Measurements from ENCODE around the gene TTC12. TPM values are rescaled to one million over a fixed set of nuclear protein-coding genes. Genes with fewer than 3 reads are reported as not detected.
A peak's percentile ranks its signal among the peaks of the same experiment; 100 is the strongest.

TTC12 gene
- total RNA-seq, 2 experiments from 2014 or later, result 14.5 to 16.4 TPM

DNA sequence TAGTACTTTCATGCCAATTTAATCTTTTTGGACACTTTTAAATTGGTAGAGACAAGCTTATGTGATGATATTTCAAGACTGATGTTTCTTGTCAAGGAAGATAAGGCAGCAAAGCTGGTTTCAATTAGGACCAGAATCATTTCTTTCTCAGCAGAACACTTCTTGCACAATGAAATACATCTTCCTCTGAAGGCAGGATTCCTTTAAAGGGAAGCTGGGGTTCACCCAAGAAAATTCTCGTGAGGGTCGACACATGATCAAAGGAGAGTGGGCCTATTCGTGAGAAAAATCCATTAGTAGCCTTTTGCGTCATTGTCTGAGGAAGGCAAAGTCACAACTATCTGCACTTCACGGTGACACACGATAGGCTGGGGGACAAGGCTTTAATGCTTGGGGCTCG, 17.6 kb downstream of the TTC12 start:
- Mint-ChIP-seq H3K9me3 (no peaks in the 10 kb centered on the region), H3K27me3 (no peaks in the 10 kb centered on the region), H3K27ac (no peak overlapping the region), H3K4me3 (no peak overlapping the region), H3K36me3 (peaks cover 27% of the 10 kb centered on the region), H3K4me1 (peaks cover 13% of the 10 kb centered on the region)
- no peak for DNase-seq

DNA sequence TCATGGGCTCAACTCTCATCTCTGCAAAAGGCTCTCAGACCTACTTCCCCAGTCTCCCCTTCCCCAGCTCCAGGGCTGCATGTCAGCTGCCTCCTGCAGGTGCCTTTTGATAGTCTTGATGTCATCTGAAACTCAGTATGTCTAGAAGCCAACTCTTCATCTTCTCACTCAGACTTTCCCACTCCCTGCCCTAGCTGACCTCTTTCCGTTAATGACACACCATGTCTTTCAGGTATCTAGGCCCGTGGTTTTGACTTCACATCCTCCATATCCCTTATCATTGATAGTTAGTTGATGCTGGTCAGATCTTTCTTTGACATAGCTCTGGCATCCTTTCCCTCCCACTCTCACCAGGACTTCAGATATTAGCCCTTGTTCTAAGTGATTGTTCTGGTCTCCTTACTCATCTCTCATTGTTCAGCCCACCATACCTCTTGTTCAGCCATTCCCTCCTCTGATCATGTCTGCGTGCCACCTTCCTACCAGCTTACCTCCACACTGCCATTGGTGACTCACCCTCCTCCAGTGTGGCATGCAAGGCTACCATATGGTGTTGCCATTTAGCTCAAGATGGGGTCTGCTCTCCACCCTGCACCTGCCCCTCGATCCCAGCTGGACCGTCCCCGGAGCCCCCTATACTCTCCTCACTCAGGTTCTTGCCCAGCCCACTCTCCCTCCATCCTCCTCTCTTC, 18.4 kb downstream of the TTC12 start:
- Mint-ChIP-seq H3K27me3 (no peaks in the 10 kb centered on the region), H3K36me3 (peaks cover 28% of the 10 kb centered on the region), H3K9me3 (no peaks in the 10 kb centered on the region), H3K4me3 (no peak overlapping the region), H3K27ac (peak overlapping the region; percentile 13), H3K4me1 (peaks cover 13% of the 10 kb centered on the region)
- no peak for DNase-seq

DNA sequence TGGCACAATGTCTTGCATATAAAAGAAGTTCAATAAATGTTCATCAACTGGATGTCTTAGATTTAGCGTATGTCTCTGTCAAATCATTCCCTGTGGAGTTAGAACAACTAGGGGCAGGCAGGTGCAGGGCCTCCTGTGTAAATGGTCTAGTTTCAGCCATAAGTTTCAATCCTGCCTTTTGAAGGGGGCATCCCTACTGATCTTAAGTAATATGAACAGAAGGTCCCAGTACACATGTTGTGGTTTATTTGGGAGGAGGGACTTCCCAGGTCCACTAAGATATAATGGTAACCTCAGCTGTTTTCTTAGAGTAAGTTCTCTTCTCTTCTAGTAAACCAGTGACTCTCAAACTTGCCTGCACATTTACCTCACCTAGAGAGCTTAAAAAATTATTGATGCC, 19.8 kb downstream of the TTC12 start:
- H3K27ac Mint-ChIP-seq, result no peak overlapping the region
- no peak overlapping the region for H3K4me3 Mint-ChIP-seq
- peaks cover 13% of the 10 kb centered on the region for H3K4me1 Mint-ChIP-seq
- H3K27me3 Mint-ChIP-seq, result no peaks in the 10 kb centered on the region
- peaks cover 25% of the 10 kb centered on the region for H3K36me3 Mint-ChIP-seq
- H3K9me3 Mint-ChIP-seq, result no peaks in the 10 kb centered on the region
- no peak for DNase-seq

DNA sequence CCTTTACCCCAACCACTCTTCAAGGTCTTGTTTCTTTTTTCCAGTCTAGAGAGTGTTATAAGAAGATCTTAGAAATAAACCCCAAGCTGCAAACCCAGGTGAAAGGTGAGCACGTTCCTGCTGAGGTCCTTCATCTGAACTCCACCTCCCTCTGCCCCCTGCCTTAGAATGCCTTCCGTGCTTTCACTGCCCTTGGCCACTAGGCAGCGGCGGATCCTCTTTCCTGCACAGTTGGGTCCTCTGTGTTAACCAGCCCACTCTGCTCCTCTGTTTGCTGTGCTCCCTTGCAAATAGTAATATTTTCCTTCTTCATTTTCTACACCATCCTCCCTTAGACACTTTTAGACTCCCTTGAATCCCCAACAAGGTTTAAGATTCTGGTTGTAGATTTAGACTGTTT, 24.3 kb downstream of the TTC12 start:
- Mint-ChIP-seq H3K4me1 (peaks cover 5% of the 10 kb centered on the region), H3K9me3 (no peaks in the 10 kb centered on the region), H3K27ac (no peak overlapping the region), H3K4me3 (no peak overlapping the region), H3K36me3 (peaks cover 20% of the 10 kb centered on the region), H3K27me3 (no peaks in the 10 kb centered on the region)
- no peak for DNase-seq

DNA sequence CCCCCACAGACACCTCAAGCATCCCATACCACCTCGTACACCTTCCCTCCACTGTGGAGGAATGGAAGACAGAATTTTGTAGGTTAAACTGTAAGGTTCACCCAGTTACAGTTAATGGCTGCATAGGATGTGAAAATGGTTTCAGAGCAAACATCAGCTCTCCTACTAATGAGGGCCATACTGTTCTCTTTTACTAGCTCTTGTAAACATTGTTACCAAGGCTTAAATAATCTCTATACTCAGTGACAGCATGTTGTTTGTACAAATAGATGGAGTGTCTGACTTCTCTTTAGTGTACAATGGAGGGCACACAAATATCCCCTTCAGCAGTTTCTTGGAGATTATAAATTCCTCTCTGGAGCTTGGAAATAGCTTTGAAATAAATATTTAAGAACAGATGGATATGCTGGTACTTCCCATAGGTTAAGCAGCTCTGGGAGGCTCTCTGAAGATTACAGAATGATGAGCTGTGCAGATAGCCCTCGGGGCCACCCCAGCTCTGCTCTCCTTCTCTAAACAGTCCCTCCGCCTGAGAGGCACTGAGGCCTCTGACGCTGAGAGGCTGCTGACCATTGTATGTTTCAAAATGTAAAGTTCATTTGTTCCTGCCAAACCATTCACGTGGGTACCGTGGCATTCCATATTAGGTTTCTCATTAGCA, 25.7 kb downstream of the TTC12 start:
- H3K4me1 Mint-ChIP-seq, result peaks cover 1% of the 10 kb centered on the region
- no peaks in the 10 kb centered on the region for H3K9me3 Mint-ChIP-seq
- DNase-seq, result no peak
- H3K4me3 Mint-ChIP-seq, result no peak overlapping the region
- H3K27ac Mint-ChIP-seq, result no peak overlapping the region
- peaks cover 23% of the 10 kb centered on the region for H3K36me3 Mint-ChIP-seq
- H3K27me3 Mint-ChIP-seq, result no peaks in the 10 kb centered on the region

DNA sequence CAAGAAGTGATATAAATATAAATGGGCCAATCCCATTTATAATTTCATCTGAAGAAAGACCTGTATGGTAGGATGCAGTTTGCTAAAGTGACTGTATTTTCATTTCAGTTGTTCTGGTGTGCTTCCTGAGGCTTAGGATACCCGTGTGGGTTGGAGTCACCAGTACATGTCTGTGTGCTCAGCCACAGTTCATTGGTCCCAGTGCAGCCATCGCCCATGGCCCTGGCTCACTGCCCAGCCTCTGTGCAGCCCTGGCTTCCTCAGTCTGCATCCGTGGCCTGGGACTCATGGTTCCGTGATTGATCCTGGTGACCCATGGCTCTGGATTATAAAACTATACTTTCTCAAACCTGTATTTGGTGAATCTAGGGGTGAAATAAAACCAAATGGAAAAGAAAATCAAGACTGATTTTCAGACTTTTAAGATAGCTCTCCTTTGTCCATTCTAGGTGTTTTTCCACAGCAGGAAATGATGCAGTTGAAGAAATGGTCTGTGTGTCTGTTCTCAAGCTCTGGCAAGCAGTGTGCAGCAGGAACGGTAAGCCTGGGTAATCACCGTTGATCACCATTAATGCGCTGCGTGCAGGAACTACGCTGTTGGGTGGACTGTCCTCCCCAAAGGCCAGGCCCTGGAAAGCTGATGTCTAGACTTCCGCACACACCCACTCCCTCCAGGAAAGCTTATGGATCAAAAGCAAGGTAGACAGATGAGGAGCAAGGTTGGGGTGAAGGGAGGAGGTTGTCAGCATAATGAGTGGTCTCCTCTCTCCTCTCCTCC, 27.2 kb downstream of the TTC12 start:
- Mint-ChIP-seq H3K36me3 (peaks cover 17% of the 10 kb centered on the region), H3K4me1 (no peaks in the 10 kb centered on the region), H3K27ac (no peak overlapping the region), H3K27me3 (no peaks in the 10 kb centered on the region), H3K4me3 (no peak overlapping the region), H3K9me3 (no peaks in the 10 kb centered on the region)
- no peak for DNase-seq

DNA sequence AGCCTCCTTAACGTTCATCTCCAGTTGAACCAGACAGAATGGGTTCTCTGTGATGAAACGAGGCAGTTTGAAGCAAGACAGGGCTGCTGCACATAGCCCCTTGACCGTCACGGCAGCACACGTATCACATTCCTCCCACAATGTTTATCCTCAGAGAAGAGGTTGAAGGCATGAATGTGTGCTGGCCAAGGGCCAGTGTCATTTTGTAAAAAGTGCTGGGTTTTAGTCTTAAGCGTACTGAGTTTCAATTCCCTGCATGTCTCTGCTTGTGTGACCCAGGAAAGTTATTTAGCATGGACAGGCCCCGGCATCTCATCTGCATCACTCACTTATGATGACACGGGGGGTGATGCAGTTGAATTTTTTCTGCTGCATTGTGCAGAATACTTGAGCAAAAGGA, 31.6 kb downstream of the TTC12 start:
- no peak for DNase-seq
- no peak overlapping the region for H3K27ac Mint-ChIP-seq
- H3K4me1 Mint-ChIP-seq, result no peaks in the 10 kb centered on the region
- H3K4me3 Mint-ChIP-seq, result no peak overlapping the region
- peaks cover 19% of the 10 kb centered on the region for H3K36me3 Mint-ChIP-seq
- H3K9me3 Mint-ChIP-seq, result no peaks in the 10 kb centered on the region
- H3K27me3 Mint-ChIP-seq, result no peaks in the 10 kb centered on the region

DNA sequence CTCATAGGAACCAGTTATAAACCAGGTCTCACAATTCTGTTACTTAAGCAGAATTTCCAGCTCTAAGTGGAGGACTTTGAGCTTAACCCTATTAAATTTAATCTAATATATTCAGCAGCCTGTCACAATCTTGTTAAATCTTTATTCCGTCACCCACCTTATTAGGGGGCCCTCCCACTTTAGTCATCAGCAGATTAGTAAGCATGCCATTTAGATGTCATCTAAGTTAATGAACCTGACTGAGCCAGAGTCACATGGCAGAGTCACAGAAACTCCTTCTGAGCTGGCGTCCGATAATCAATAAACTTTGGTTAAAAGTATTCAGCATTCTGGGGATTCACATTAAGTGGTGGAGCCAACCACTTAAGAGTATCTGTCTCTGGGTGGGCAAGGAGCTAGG, 35.1 kb downstream of the TTC12 start:
- H3K4me3 Mint-ChIP-seq, result no peak overlapping the region
- H3K36me3 Mint-ChIP-seq, result peaks cover 45% of the 10 kb centered on the region
- DNase-seq, result no peak
- H3K4me1 Mint-ChIP-seq, result no peaks in the 10 kb centered on the region
- peaks cover 6% of the 10 kb centered on the region for H3K9me3 Mint-ChIP-seq
- no peak overlapping the region for H3K27ac Mint-ChIP-seq
- H3K27me3 Mint-ChIP-seq, result no peaks in the 10 kb centered on the region

DNA sequence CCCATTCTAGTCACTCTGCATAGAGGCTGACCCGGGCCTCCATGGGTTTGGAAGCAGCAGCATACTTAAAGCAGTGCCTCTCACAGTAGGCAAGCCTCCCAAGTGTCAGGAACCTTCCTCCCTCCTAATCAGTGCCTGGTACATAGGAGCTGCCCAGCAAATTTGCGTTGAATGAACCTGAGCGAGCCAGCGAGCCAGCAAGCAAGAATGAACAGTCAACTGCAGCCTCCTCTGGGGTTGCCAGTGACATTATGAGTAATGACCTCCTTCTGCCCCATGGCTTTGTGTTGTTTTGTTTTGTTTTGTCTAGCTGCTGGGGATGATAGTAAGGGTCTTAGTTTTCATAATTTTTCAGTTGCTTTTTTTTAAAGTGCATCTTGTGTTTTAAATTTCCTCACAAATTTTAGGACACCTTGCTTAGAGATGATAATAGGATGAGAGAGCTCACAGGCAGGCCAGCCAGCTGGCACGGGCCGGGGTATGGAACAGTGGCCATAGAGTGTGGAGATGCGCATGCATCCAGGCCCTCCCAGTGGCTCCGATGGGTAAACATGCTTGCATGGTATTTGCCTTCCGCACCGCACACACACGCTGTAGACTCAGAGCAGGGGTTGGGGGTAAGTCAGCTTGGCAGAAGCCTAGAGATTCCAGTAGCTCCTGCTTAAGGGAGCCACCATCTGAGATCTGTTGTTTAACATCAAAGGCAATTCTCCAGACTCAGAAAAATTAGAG, 36.1 kb downstream of the TTC12 start:
- Mint-ChIP-seq H3K9me3 (peaks cover 15% of the 10 kb centered on the region), H3K4me1 (no peaks in the 10 kb centered on the region), H3K27me3 (no peaks in the 10 kb centered on the region), H3K36me3 (peaks cover 53% of the 10 kb centered on the region), H3K4me3 (no peak overlapping the region), H3K27ac (no peak overlapping the region)
- DNase-seq, result no peak

DNA sequence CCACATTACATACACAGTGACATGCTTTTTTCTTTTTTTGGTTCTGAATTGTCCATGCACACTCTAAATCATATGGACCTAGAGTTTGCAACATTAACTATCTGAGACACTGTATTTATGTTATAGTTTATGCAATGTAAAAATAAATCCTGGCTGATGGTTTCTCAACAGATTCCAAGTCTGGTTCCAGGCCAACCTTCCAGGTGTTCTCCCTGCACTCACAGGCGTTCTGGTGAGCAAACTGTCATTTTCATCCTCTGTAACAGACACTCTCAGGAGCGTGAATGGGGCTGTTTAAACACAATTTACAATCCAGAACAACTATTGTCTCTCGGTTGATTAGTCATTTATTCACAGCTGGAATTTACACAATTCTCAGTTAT, 36.7 kb downstream of the TTC12 start:
- Mint-ChIP-seq H3K4me3 (no peak overlapping the region), H3K36me3 (peaks cover 59% of the 10 kb centered on the region), H3K27me3 (no peaks in the 10 kb centered on the region), H3K27ac (no peak overlapping the region), H3K4me1 (no peaks in the 10 kb centered on the region), H3K9me3 (peaks cover 21% of the 10 kb centered on the region)
- no peak for DNase-seq

DNA sequence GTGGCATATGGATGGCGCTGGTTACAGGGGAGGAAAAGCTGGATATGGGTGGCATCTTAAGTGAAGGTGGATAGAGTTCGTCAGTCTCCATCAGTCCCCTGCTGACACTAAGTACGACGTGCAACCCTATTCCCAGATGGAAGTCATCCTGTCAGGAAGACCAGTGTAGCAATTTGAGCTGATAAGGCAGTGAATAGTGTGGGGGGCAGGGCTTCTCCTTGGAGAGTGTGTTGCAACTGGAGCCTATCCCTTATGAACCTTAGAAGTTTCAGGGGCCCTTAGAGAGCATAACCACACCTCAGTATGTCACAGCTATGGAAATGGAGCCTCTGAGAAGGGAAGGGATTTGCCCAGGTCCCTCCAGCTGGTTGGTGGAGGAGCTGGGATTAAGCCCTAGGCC, 37.1 kb downstream of the TTC12 start:
- DNase-seq, result no peak
- Mint-ChIP-seq H3K9me3 (peaks cover 22% of the 10 kb centered on the region), H3K27me3 (no peaks in the 10 kb centered on the region), H3K4me3 (no peak overlapping the region), H3K4me1 (no peaks in the 10 kb centered on the region), H3K27ac (no peak overlapping the region), H3K36me3 (peaks cover 61% of the 10 kb centered on the region)

DNA sequence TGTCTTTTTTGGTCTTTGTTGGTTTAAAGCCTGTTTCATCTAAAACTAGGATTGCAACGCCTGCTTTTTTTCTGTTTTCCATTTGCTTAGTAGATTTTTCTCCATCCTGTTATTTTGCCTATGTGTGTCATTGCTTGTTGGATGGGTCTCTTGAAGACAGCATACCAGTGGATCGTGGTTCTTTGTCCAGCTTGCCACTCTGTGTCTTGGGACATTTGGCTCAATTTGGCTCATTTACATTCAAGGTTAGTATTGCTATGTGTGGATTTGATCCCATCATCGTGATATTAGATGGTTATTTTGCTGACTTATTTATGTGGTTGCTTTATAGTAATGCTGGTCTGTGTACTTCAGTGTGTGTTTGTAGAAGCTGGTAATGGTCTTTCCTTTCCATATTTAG, 41.8 kb downstream of the TTC12 start:
- Mint-ChIP-seq H3K9me3 (peaks cover 29% of the 10 kb centered on the region), H3K4me3 (no peak overlapping the region), H3K27ac (no peak overlapping the region), H3K36me3 (peaks cover 74% of the 10 kb centered on the region), H3K27me3 (no peaks in the 10 kb centered on the region), H3K4me1 (no peaks in the 10 kb centered on the region)
- no peak for DNase-seq

DNA sequence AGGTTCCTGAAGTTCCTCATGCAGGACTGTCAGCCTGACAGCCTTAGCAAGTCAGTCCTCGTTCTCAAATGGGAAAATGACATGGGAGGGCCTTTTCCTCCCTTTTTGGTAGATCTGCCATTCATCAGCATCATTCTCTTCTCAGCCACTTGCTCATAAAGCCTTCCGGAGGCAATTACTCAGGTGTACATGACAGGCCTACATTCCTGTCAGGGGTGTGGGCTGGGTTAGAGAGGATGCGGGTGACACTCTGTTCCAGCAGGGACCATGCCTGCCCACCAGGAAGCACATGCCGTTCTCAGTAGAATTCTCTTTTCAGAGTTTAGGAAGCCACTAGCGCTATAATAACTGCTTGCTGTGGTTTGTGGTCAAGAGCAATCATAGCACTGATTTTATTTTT, 49.0 kb downstream of the TTC12 start:
- Mint-ChIP-seq H3K27ac (no peak overlapping the region), H3K4me1 (peaks cover 29% of the 10 kb centered on the region), H3K4me3 (no peak overlapping the region), H3K27me3 (no peaks in the 10 kb centered on the region), H3K9me3 (no peaks in the 10 kb centered on the region), H3K36me3 (peaks cover 15% of the 10 kb centered on the region)
- DNase-seq, result no peak

DNA sequence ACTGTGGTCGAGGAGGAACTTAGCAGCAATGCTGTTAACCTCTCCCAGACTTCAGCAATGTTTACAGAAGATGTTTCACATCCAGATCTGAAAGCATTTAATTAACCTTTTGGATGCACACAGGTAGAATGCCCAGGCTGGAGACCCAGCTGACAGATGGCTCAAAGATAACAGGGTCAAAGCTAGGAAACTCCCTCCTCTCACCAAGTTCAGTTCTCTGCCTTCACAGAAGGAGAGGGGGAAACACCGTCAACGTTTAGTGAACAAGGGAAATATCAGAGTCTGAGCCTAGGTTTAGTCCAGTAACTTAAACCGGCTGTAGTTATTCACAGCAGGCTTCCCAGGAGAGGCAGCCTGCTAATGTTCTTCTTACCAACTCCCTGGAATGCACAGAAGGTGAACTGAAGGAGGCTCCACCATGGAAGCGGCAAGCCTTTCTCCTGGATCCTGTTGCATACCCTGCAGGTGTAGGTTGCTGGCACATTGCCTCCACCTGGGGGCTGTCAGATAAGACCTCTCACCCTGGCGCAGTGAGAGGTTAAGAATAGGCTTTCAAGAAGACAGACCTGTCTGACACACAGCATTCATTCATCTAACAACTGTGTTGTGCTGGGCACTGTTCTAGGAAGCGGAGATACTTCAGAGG, 49.7 kb downstream of the TTC12 start:
- Mint-ChIP-seq H3K4me3 (no peak overlapping the region), H3K9me3 (no peaks in the 10 kb centered on the region), H3K27ac (no peak overlapping the region), H3K4me1 (peaks cover 29% of the 10 kb centered on the region), H3K36me3 (peaks cover 13% of the 10 kb centered on the region), H3K27me3 (no peaks in the 10 kb centered on the region)
- DNase-seq, result no peak

DNA sequence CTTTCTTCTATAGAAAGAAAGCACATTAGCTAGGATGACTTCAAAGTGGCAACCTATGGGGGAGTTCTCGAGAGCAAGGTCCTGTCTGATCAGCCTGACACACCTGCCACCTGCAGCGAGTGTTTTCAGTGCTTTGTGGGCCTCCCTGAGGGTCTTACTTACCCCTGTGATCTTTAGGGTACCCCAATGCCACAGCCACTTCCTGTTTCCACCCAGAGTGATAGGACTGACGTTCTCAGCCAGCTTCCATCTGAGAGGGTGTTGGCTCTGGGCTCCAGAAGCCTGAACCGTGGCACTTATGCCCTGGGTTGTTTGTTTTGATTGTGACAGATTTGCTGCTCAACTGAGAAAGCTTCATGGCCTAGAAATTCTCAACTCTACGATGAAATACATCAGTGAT, 51.5 kb downstream of the TTC12 start:
- DNase-seq, result no peak
- Mint-ChIP-seq H3K27me3 (no peaks in the 10 kb centered on the region), H3K4me3 (no peak overlapping the region), H3K36me3 (peaks cover 5% of the 10 kb centered on the region), H3K27ac (peak overlapping the region; percentile 56), H3K9me3 (no peaks in the 10 kb centered on the region), H3K4me1 (peaks cover 29% of the 10 kb centered on the region)

Measured in activated naive CD8-positive, alpha-beta T cell treated with anti-CD3 and anti-CD28 coated beads for 36 hours (primary cell).